Liver (tissue), 9 donors: ENCODE measurements around the gene KRTAP2-2. TPM values are rescaled to one million over a fixed set of nuclear protein-coding genes. Genes with fewer than 3 reads are reported as not detected.

Experiments used
- DNase-seq: peaks from one replicate; pipeline ENCODE4 v3.0.0-alpha.2; 2017; ENCODE audit warnings: low spot score
- H3K27ac ChIP-seq, 2 donors: one replicate each; pipeline ENCODE4 v1.7.0; 2013; ENCODE audit warnings: inconsistent platforms in 2 of 2, low read length in 2 of 2, control low read depth in 1 of 2, low read depth in 1 of 2, mild to moderate bottlenecking in 1 of 2
- H3K27me3 ChIP-seq, 4 donors: one replicate each; pipeline versions ENCODE4 v1.6.1 to v1.7.0; 2013; ENCODE audit warnings: low read length in 3 of 4, inconsistent platforms in 1 of 4, mild to moderate bottlenecking in 1 of 4, moderate library complexity in 1 of 4; ENCODE audit not compliant: control insufficient read depth in 4 of 4, insufficient read depth in 4 of 4
- H3K36me3 ChIP-seq, 4 donors: one replicate each; pipeline versions ENCODE4 v1.6.1 to v1.7.0; 2013; ENCODE audit warnings: low read length in 3 of 4, mild to moderate bottlenecking in 3 of 4, low read depth in 1 of 4, moderate library complexity in 1 of 4; ENCODE audit not compliant: control insufficient read depth in 4 of 4, insufficient read depth in 3 of 4
- H3K4me1 ChIP-seq, 4 donors: one replicate each; pipeline versions ENCODE4 v1.6.1 to v1.7.0; 2013; ENCODE audit warnings: low read length in 3 of 4, mild to moderate bottlenecking in 3 of 4, moderate library complexity in 1 of 4; ENCODE audit not compliant: control insufficient read depth in 4 of 4, insufficient read depth in 4 of 4
- H3K4me3 ChIP-seq, 3 donors: one replicate each; pipeline versions ENCODE4 v1.6.1 to v1.7.0; 2013; ENCODE audit warnings: low read length in 3 of 3, control low read depth in 1 of 3, low read depth in 1 of 3, mild to moderate bottlenecking in 1 of 3
- H3K9ac ChIP-seq, 2 donors: one replicate each; pipeline ENCODE4 v1.7.0; 2013; ENCODE audit warnings: low read length in 2 of 2, mild to moderate bottlenecking in 2 of 2, moderate library complexity in 2 of 2, control low read depth in 1 of 2, low read depth in 1 of 2
- H3K9me3 ChIP-seq, 4 donors: one replicate each; pipeline versions ENCODE4 v1.6.1 to v1.7.0; 2013; ENCODE audit warnings: low read length in 3 of 4; ENCODE audit not compliant: control insufficient read depth in 4 of 4
- ATF3 ChIP-seq: IDR thresholded peaks from 2 replicates; pipeline ENCODE4 v1.6.1; 2016; ENCODE audit warnings: antibody characterized with exemption
- EGR1 ChIP-seq, 2 donors: IDR thresholded peaks; 2 replicates each; pipeline ENCODE4 v1.6.1; 2016 to 2018; ENCODE audit warnings: antibody characterized with exemption in 2 of 2, low read depth in 2 of 2
- FOXA2 ChIP-seq: IDR thresholded peaks from 2 replicates; pipeline ENCODE4 v1.6.1; 2016; ENCODE audit warnings: antibody characterized with exemption
- HNF4A ChIP-seq, 2 donors: conservative IDR thresholded peaks; 2 replicates each; pipeline ENCODE4 v1.6.1; 2016; ENCODE audit warnings: antibody characterized with exemption in 2 of 2, mild to moderate bottlenecking in 2 of 2
- HNF4G ChIP-seq: IDR thresholded peaks from 2 replicates; pipeline ENCODE4 v1.6.1; 2016; ENCODE audit warnings: antibody characterized with exemption
- JUND ChIP-seq, 2 donors: IDR thresholded peaks; 2 replicates each; pipeline ENCODE4 v1.6.1; 2016; ENCODE audit warnings: antibody characterized with exemption in 2 of 2
- NR2F2 ChIP-seq: IDR thresholded peaks from 2 replicates; pipeline ENCODE4 v1.6.1; 2016; ENCODE audit warnings: antibody characterized with exemption
- RAD21 ChIP-seq, 2 donors: IDR thresholded peaks; 2 replicates each; pipeline ENCODE4 v1.6.1; 2016; ENCODE audit warnings: antibody characterized with exemption in 2 of 2, mild to moderate bottlenecking in 2 of 2
- RXRA ChIP-seq, 2 donors: IDR thresholded peaks; 2 replicates each; pipeline ENCODE4 v1.6.1; 2017 to 2018; ENCODE audit warnings: antibody characterized with exemption in 2 of 2, mild to moderate bottlenecking in 1 of 2
- SP1 ChIP-seq: IDR thresholded peaks from 2 replicates; pipeline ENCODE4 v1.6.1; 2018; ENCODE audit warnings: antibody characterized with exemption, mild to moderate bottlenecking
- YY1 ChIP-seq: IDR thresholded peaks from 2 replicates; pipeline ENCODE4 v1.6.1; 2016; ENCODE audit warnings: antibody characterized with exemption, mild to moderate bottlenecking
- WGBS: extraction: QIAGEN DNeasy Blood & Tissue Kit; methylation state at CpG from one replicate; pipeline ENCODE4 v1.1.7; 2013; 5-methylcytosine and 5-hydroxymethylcytosine counted together
- polyA plus RNA-seq, 2 donors: library from polyadenylated mRNA; stranded (reverse) in 1 of 2; unstranded in 1 of 2; fragments of 200-250 nt in 1 of 2; fragments of >200 nt in 1 of 2; fragmentation: Nextera tagmentation in 1 of 2; extraction: Ambion mirVana in 1 of 2; gene quantifications; one replicate each; pipeline versions ENCODE4 v1.2.1 to v1.2.3, GENCODE V29; 2013 to 2015
- total RNA-seq, 2 donors: library from RNA; depleted of rRNA; stranded (reverse); fragments of >200 nt; gene quantifications; one replicate each; pipeline ENCODE4 v1.2.3, GENCODE V29; 2014
- TF ChIP-seq, protein P1 (sequence below): IDR thresholded peaks from 2 replicates; pipeline ENCODE4 v1.6.1; 2016; ENCODE audit warnings: antibody characterized with exemption, mild to moderate bottlenecking
- TF ChIP-seq, protein P2 (sequence below): IDR thresholded peaks from 2 replicates; pipeline ENCODE4 v1.6.1; 2016; ENCODE audit warnings: antibody characterized with exemption
- TF ChIP-seq, protein P3 (sequence below): IDR thresholded peaks from 2 replicates; pipeline ENCODE4 v1.6.1; 2016; ENCODE audit warnings: antibody characterized with exemption
- donor health status: healthy.
- donor health status: healthy.
- donor health status: healthy.
- donor health status: healthy.
- donor health status: healthy.

The KRTAP2-2 gene
- total and polyA plus RNA-seq, 4 donors: not detected

DNA sequence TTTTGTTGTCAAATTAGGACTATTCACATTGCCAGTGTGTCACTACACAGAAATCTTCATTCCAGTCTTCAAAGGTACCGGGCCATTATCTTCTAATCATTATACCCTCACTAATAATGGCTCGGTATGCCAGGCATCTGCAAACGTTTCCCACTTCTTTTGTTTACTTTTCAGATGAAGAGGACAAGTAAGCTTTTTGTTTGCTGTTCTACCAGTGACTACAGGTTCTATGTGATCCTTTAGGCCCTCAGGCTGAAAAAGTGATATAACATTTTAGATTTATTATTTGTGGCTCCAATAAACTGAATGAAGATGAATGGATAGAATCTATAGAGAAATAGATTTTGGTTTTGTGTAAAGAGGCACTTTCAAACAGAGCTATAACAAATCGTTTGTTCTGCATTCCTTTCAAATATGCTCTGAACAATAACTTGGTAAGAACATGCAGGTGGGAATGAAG is 45.7 kb downstream of the KRTAP2-2 start:
- TF ChIP-seq HNF4G: no peak
- no peak for TF ChIP-seq ATF3
- TF ChIP-seq FOXA2: no peak
- TF ChIP-seq RXRA (IDR thresholded peaks at IDR 0.05): no peak
- TF ChIP-seq, protein P1, sequence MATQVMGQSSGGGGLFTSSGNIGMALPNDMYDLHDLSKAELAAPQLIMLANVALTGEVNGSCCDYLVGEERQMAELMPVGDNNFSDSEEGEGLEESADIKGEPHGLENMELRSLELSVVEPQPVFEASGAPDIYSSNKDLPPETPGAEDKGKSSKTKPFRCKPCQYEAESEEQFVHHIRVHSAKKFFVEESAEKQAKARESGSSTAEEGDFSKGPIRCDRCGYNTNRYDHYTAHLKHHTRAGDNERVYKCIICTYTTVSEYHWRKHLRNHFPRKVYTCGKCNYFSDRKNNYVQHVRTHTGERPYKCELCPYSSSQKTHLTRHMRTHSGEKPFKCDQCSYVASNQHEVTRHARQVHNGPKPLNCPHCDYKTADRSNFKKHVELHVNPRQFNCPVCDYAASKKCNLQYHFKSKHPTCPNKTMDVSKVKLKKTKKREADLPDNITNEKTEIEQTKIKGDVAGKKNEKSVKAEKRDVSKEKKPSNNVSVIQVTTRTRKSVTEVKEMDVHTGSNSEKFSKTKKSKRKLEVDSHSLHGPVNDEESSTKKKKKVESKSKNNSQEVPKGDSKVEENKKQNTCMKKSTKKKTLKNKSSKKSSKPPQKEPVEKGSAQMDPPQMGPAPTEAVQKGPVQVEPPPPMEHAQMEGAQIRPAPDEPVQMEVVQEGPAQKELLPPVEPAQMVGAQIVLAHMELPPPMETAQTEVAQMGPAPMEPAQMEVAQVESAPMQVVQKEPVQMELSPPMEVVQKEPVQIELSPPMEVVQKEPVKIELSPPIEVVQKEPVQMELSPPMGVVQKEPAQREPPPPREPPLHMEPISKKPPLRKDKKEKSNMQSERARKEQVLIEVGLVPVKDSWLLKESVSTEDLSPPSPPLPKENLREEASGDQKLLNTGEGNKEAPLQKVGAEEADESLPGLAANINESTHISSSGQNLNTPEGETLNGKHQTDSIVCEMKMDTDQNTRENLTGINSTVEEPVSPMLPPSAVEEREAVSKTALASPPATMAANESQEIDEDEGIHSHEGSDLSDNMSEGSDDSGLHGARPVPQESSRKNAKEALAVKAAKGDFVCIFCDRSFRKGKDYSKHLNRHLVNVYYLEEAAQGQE: no peak
- no peak for TF ChIP-seq SP1
- TF ChIP-seq JUND (IDR thresholded peaks at IDR 0.05): no peak
- no peak for TF ChIP-seq RAD21 (IDR thresholded peaks at IDR 0.05)
- TF ChIP-seq, protein P2, sequence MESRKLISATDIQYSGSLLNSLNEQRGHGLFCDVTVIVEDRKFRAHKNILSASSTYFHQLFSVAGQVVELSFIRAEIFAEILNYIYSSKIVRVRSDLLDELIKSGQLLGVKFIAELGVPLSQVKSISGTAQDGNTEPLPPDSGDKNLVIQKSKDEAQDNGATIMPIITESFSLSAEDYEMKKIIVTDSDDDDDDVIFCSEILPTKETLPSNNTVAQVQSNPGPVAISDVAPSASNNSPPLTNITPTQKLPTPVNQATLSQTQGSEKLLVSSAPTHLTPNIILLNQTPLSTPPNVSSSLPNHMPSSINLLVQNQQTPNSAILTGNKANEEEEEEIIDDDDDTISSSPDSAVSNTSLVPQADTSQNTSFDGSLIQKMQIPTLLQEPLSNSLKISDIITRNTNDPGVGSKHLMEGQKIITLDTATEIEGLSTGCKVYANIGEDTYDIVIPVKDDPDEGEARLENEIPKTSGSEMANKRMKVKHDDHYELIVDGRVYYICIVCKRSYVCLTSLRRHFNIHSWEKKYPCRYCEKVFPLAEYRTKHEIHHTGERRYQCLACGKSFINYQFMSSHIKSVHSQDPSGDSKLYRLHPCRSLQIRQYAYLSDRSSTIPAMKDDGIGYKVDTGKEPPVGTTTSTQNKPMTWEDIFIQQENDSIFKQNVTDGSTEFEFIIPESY: no peak
- TF ChIP-seq, protein P3, sequence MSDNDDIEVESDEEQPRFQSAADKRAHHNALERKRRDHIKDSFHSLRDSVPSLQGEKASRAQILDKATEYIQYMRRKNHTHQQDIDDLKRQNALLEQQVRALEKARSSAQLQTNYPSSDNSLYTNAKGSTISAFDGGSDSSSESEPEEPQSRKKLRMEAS: no peak
- H3K27me3 ChIP-seq: peaks cover 0 to 2% (median 0%) of the 10 kb centered on the region in 4 donors
- H3K9me3 ChIP-seq: no peaks in the 10 kb centered on the region
- H3K4me3 ChIP-seq: no peak overlapping the region
- H3K27ac ChIP-seq: no peak overlapping the region
- 42% methylated on average over 4 of the region's 4 CpGs for WGBS
- DNase-seq: no peak
- no peaks in the 10 kb centered on the region for H3K36me3 ChIP-seq
- no peaks in the 10 kb centered on the region for H3K4me1 ChIP-seq
- H3K9ac ChIP-seq: no peak overlapping the region

DNA sequence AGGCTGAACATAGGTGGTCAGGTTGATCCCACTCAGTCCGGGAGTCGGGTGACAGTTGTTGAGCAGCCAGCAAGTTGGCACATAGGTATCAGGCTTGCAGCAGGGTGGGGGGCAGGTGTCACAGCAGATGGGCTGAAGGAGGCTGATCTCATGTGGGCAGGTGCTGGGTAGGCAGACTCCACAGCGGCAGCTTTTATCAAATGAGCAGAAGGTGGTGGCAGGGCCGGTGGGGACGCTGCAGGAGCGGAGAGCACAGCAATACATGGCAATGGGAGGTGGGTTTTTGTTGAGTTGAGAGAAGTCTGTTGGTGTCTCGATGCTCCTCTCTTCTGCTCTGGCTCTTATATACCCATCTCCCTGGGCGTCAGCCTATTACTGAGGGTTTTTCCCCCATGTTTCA is 46.2 kb downstream of the KRTAP2-2 start, which contains the start of gene KRTAP3-1:
KRTAP3-1 (minus strand) TSS at position 318 of the 400 bp plus-strand sequence; CDS start at position 264, 54 bp downstream.
- 77% methylated on average over 8 of the region's 8 CpGs for WGBS
- no peaks in the 10 kb centered on the region for H3K9me3 ChIP-seq
- no peaks in the 10 kb centered on the region for H3K4me1 ChIP-seq
- no peaks in the 10 kb centered on the region for H3K36me3 ChIP-seq
- H3K27ac ChIP-seq: no peak within 1 kb of the TSS
- H3K4me3 ChIP-seq: no peak within 1 kb of the TSS
- no peak for DNase-seq
- H3K27me3 ChIP-seq: peaks cover 0 to 3% (median 0%) of the 10 kb centered on the region in 4 donors
- no peak within 1 kb of the TSS for H3K9ac ChIP-seq
- TF ChIP-seq ATF3 (no peak), EGR1 (IDR thresholded peaks at IDR 0.05; ENCODE audit: low read depth in 2 of 2) (no peak), NR2F2 (no peak), HNF4A (conservative IDR thresholded peaks at IDR 0.05) (no peak), RXRA (IDR thresholded peaks at IDR 0.05) (no peak), SP1 (no peak), RAD21 (IDR thresholded peaks at IDR 0.05) (no peak), YY1 (no peak), HNF4G (no peak), JUND (IDR thresholded peaks at IDR 0.05) (no peak)
- TF ChIP-seq, protein P2: no peak
- TF ChIP-seq, protein P3: no peak
